Ovary (tissue), 3 donors: ENCODE data around the gene SORT1.

Experiments
- EP300 ChIP-seq: sonication (generic); formaldehyde crosslinking; IDR thresholded peaks from one replicate; pipeline ENCODE4 v1.6.1; 2017; ENCODE audit warnings: antibody characterized with exemption
- POLR2A ChIP-seq: fragments of 450-650 bp; IDR thresholded peaks from one replicate; pipeline ENCODE4 v1.6.1; 2017; ENCODE audit warnings: antibody characterized with exemption, mild to moderate bottlenecking, moderate library complexity
- TF ChIP-seq, protein P1 (sequence below), 3 donors: fragments of 450-650 bp in 2 of 3; fragments of 200-600 bp in 1 of 3; IDR thresholded peaks; one replicate each; pipeline versions ENCODE4 v1.5.1 to v1.8.0; 2016 to 2022; ENCODE audit warnings: antibody characterized with exemption in 3 of 3, mild to moderate bottlenecking in 1 of 3
- donor health status: DM: no; HTN: no; CAD: no.

DNA sequence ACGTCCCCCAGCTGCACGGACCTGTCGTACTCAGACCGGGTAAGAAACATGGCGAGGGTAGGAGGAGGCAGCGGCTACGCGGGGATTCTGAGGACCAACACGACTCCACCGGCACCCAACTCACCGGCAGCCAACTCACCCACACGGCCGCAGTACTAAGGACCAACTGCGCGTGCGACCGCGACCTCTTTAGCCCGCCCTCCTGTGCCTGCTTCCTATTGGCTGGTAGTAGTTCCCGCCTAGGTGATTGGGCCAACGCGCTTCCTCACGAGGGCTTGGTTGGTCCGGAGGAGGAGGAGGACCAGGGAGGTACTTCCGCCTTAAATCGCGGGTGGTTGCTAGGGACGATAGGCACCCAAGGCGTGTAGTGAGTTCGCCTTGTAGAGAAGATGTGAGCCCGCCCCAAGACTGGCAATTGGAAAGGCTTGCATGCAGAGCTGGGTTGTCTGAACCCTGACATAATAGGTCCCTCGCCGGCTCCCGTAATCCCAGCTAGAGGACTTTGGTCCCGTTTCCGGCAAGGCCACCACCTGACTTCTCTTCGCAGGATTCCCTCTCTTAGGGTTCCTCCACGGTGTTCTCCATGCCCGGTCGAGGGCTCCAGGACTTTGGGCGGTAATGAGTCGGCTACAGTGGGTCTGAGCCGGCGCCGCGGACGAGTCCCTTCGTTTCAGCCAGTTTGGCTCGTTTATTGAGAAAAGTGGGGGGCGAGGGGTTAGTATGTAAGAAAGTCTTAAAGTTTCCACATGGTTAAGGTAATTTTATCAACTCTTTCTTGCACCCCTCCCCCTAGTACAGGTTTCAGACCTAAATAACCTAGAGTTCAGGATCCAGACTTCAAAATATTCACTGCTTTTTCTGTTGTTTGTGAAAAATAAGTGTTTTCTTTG is 28.8 kb upstream of the SORT1 start, which contains the start of gene PSMA5:
- TF ChIP-seq, protein P1, sequence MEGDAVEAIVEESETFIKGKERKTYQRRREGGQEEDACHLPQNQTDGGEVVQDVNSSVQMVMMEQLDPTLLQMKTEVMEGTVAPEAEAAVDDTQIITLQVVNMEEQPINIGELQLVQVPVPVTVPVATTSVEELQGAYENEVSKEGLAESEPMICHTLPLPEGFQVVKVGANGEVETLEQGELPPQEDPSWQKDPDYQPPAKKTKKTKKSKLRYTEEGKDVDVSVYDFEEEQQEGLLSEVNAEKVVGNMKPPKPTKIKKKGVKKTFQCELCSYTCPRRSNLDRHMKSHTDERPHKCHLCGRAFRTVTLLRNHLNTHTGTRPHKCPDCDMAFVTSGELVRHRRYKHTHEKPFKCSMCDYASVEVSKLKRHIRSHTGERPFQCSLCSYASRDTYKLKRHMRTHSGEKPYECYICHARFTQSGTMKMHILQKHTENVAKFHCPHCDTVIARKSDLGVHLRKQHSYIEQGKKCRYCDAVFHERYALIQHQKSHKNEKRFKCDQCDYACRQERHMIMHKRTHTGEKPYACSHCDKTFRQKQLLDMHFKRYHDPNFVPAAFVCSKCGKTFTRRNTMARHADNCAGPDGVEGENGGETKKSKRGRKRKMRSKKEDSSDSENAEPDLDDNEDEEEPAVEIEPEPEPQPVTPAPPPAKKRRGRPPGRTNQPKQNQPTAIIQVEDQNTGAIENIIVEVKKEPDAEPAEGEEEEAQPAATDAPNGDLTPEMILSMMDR (IDR thresholded peaks at IDR 0.05), result no peak
- TF ChIP-seq EP300 (no peak), POLR2A (peak; percentile 17)
